HepG2 (cell line): ENCODE measurements around the gene CAPN2.

Experiments
- ATF2 ChIP-seq: sonication (generic); formaldehyde crosslinking; IDR thresholded peaks from 2 replicates; pipeline ENCODE4 v1.4.0; 2020; ENCODE audit warnings: missing genetic modification reagents
- CTCF ChIP-seq: sonication (generic); formaldehyde crosslinking; IDR thresholded peaks from 2 replicates; pipeline ENCODE4 v1.5.0; 2020; ENCODE audit warnings: mild to moderate bottlenecking, missing genetic modification reagents, moderate library complexity
- EZH2 ChIP-seq: conservative IDR thresholded peaks from 2 replicates; pipeline ENCODE4 v1.6.1; 2012; ENCODE audit warnings: mild to moderate bottlenecking, low read depth, low read length, moderate library complexity
- JARID2 ChIP-seq: sonication (generic); formaldehyde crosslinking; IDR thresholded peaks from 2 replicates; pipeline ENCODE4 v1.8.1; 2023; ENCODE audit warnings: missing genetic modification reagents, inconsistent platforms; ENCODE audit not compliant: insufficient replicate concordance
- NFYB ChIP-seq: sonication (generic); formaldehyde crosslinking; IDR thresholded peaks from 2 replicates; pipeline ENCODE4 v1.4.0; 2020; ENCODE audit warnings: missing genetic modification reagents
- TF ChIP-seq, protein P1 (sequence below): sonication (generic); formaldehyde crosslinking; IDR thresholded peaks from 2 replicates; pipeline ENCODE4 v1.8.1; 2023; ENCODE audit warnings: missing genetic modification reagents, inconsistent platforms, borderline replicate concordance

GRCh38 chr1:223765036-223765718 is 52.8 kb downstream of the CAPN2 start:
- TF ChIP-seq EZH2 = no peak
- no peak for TF ChIP-seq NFYB (CRISPR knock-in tag)
- no peak for TF ChIP-seq JARID2
- no peak for TF ChIP-seq CTCF
- TF ChIP-seq, protein P1, sequence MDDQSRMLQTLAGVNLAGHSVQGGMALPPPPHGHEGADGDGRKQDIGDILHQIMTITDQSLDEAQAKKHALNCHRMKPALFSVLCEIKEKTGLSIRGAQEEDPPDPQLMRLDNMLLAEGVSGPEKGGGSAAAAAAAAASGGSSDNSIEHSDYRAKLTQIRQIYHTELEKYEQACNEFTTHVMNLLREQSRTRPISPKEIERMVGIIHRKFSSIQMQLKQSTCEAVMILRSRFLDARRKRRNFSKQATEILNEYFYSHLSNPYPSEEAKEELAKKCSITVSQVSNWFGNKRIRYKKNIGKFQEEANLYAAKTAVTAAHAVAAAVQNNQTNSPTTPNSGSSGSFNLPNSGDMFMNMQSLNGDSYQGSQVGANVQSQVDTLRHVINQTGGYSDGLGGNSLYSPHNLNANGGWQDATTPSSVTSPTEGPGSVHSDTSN (CRISPR knock-in tag) = no peak
- TF ChIP-seq ATF2 = no peak; the same call in 1 of the 2 replicates
